Stimulated activated CD4-positive, alpha-beta T cell treated with anti-CD3 and anti-CD28 coated beads, TNF-alpha, amount 100 ng/mL, for 48 hours (primary cell): ENCODE measurements around the gene CCDC116.
A peak's percentile ranks its signal among the peaks of the same experiment; 100 is the strongest.
"Not testable (repeated sequence)": the region's sequence is repeated elsewhere in the genome, so short reads cannot be mapped to it uniquely, and the experiment has no call there.

ENCODE experiments used
- DNase-seq, 3 donors: peaks; one replicate each; pipeline ENCODE4 v3.0.0-alpha.2; 2020; ENCODE audit warnings: low read depth in 3 of 3

Gene CCDC116

DNA sequence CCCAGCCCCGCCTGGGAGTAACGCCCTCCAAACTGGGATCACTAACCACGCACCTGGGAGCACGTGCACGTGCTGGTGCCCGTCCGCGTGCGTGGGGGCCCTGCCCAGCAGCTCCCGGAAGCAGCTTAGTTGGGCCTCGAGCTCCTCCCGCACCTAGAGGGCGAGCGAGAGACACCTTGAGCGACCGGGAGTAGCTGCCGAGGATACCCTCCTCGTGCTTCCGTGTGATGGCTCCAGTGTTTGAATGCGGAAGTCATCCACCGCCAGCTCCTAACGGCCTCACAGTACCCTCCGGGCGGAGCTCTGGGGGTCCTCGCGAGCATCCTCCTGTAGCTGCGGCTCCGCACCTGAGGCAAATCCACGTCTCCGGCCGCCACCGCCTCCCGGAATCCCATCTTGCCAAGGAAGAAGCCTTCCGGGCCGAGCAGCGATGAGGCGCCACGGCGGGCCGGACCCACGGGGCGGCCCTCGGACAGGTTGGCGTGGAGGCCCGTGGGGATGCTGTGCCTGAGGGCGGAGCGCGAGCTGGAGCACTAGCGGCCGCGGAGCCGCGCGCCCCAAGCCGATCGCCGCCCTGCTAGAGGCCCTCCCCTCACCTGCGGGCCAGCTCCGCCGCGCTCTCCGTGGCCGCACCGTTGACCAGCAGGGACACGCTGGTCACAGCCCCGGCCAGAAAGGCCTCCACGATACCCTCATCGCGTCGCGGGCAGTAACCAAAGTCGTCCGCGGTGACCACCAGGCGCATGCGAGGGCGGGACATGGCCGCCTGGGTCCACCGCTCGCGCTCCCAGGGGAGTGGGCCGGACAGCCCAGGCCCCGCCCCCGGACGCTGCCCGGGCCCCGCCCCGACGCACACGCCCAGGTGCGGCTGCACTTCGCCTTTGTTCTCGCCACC lies 3.1 kb upstream of the CCDC116 start, which contains the start of gene YDJC:
YDJC (minus strand) TSS at position 768 of the 895 bp plus-strand sequence; CDS start at position 760, 8 bp downstream.
- DNase-seq = peak; percentile 89 to 98 (median 94)

DNA sequence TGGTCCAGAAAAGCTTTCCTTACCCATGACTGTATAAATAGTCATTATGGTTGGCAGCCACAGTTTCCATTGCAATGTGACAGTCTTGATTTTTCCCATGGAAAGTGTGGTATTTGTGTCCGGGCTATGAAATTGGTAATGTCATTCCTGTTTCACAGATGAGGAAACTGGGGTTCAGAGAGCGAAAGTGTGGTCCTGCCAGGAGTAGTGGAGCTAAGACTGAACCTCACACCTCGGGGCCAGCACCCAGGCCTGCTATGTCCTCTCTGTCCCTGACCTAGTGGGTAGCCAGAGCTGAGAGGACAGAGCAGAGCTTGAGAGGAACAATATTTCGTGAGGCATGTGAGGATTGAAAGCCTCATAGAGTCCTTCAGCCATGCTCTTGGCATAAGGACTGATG lies 1.5 kb upstream of the CCDC116 start:
- no peak for DNase-seq

DNA sequence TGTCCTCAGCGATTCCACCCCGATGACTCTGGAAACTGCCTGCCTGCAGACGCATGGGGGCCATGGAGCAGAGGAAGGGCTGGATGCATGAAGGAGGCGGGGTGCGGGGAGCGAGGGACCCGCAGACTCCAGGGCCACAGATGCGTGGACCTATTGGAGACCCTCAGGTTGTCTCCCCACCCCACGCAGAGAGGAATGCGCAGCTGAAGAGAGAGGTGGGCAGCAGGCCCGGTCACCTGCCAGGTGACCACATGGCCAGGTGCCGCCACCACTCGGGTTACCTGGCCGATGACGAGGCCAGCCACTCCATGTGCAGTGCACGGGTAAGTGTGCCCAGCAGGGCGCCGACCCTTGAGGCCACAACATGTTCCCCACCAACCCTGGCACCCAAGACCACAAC lies 371 bp downstream of the CCDC116 start:
- DNase-seq = no peak

DNA sequence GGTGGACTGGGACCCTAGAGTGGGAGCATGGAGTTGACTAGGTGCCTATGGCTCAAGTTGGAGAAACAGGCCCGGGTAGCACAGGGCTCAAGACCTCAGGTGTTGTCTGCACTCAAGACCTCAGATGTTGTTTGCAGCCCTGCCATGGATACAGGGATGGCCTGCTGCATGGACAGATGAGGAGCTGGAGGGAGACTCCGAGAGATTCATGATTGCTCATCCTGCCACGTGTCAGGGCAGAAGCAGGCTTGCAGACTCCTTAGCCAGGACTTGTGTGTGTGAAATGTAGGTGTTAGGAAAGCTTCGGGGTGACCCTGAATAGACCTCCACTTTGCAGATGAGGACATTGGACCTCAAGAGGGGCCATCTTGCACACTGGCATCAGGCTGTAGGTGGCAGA lies 921 bp downstream of the CCDC116 start:
- DNase-seq = no peak

DNA sequence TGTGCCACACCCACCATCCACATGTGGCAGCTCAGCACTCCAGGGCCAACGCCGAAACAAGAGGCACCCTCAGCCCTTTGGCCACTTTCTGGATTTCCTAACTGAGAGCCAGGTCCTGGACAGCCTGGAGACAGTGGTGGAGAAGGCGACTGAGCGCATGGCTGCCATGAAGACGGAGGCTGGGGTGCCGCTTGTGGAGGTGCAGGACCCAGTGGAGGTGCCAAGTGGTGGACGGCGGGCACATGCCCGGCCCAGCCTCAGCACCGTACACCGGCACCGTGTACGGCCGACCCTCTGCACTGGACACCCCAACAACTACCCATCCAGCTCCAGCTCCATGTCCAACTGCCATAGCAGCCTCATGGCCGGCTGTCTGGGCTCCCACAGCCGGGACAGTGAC lies 1.5 kb downstream of the CCDC116 start:
- DNase-seq = no peak

DNA sequence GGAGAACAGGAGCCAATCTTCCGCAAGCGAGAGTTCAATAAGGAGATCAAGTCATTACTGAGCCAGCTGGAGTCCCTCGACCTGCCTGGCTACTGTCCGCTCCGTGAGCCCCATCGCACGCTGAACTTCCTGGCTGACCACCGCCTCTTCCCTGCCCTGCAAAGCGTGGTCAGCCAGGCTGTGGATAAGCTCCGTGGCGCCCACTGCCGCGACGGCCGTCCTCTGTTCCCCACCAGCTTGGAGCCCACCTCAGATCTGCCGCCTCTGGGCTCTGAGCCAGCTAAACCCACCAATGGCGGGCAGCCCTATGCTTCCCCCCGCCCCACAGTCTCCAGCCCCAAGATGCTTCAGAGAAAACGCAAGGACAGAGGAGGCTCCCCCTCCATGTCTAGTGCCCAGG lies 2.3 kb downstream of the CCDC116 start:
- DNase-seq = no peak

DNA sequence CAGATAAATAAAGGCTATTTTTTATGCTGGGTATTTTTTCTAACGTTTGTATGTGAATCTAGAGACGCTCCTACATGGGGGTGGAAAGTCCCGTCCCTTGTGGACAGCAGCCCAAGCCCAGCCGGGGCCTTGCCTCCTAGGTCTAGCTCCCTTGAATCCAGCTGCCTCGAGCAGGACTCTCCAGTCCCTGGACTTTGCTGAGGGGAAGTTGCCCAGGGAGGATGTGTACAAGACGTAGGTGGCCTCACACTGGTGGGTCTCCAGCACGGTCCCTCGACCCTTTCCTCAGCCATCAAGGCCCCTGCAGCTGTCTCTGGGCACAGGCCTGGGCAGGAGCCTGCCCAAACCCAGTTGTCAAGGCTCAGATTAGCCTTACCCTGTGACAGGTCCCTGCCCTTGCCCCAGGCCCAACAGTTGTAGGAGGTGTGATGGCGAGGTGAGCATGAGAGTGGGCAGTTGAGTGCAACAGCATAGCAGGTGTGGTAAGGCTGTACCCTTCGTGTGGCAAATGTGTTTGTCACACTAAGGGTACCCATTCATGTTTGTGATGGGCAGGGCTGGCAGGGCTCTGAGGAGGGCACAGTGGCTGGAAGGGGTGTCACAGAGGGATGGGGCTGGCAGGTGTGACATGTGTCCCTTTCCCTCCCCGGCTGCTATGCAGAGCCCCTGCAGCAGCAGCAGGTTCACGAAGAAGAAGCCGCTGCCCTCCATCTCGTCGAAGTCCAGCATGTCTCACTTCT lies 3.4 kb downstream of the CCDC116 start:
- no peak for DNase-seq

DNA sequence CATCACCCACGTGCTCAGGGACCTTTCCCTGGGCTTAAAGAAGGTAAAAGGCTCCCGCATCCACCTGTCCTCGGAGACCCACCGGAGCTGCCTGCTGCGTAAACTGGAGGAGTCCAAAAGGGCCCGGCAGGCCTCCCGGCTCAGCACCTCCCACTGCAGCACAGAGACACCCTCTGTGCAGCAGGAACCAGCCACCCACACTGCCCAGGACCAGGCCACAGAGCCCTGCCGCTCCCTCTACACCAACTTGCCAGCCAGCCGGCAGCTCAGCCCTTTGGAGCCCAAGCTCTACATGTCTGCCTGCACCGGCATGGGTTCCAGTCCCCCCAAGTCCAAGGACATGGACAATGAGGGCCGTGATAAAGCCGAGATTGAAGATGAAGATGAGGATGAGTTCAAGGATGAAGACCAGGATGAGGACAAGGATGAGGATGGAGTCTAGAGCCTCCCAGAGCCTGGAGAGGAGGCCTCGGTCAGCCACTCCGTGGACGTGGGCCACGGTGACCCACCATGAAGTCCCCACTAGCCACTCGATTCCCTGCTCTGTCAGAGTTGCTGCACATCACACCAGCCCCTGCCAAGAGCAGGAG lies 4.2 kb downstream of the CCDC116 start:
- no peak for DNase-seq

DNA sequence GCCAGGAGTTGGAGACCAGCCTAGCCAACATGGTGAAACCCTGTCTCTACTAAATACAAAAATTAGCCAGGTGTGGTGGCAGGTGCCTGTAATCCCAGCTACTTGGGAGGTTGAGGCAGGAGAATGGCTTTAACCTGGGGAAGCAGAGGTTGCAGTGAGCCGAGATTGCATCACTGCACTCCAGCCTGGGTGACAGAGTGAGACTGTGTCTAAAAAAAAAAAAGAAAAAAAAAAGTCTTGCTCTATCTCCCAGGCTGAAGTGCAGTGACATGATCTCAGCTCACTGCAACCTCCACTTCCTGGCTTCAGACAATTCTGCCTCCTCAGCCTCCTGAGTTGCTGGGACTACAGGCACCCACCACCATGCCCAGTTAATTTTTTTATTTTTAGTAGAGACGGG lies 4.9 kb downstream of the CCDC116 start:
- not testable (repeated sequence) for DNase-seq

DNA sequence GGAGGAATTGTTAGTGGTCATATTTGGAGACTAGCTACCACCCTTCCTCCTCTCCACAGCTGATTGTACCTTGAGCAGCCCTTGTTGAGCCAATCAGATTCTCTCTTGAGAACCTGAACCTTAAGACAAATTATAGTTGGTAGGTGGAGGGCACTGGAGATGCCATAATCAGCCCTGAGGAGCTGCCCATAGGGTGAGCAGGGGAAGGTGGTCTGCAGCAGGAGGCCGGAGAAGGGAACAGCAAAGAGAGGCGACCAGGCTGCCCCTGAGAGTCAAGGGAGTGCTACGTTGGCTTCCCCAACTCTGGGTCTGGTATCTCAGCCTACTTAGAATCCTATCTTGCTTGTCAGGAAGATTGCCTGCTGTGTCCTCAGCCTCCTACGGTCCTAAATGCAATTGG lies 6.8 kb downstream of the CCDC116 start:
- DNase-seq = no peak

DNA sequence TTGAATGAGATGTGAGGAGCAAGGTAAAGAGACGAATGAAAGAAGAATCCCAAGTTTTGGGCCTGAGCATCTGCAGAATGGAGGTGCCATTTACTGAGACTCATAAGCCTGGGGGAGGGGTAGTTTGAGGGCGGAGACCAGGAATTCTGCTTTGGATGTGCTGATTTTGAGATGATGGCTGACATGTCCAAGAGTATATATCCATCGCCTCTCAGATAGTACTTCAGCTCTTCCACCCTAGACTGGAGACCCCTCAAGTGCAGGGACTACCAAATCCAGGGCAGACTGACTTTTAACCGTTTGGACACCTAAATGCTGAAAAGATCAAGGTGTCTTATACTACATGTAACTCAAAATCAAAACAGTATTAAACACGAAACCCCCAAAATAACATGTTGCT lies 8.2 kb downstream of the CCDC116 start:
- no peak for DNase-seq

DNA sequence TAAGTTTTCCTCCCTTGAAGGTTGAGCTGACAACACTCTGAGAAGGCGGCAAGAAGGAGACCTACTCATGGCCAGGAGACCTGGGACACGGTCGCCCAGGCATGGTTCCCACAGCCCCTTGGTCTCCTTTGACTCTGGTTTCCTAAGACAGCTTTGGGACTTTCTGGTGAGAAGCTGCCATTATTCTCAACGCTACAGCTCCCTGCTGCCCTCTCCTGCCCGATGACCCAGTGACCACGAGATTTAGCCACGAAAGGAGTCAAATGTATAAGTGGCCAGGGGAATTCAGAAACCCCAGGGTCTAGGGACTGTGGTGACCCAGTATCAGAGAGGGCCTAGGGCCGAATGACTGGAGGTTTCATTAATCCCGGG lies 8.8 kb downstream of the CCDC116 start:
- no peak for DNase-seq

DNA sequence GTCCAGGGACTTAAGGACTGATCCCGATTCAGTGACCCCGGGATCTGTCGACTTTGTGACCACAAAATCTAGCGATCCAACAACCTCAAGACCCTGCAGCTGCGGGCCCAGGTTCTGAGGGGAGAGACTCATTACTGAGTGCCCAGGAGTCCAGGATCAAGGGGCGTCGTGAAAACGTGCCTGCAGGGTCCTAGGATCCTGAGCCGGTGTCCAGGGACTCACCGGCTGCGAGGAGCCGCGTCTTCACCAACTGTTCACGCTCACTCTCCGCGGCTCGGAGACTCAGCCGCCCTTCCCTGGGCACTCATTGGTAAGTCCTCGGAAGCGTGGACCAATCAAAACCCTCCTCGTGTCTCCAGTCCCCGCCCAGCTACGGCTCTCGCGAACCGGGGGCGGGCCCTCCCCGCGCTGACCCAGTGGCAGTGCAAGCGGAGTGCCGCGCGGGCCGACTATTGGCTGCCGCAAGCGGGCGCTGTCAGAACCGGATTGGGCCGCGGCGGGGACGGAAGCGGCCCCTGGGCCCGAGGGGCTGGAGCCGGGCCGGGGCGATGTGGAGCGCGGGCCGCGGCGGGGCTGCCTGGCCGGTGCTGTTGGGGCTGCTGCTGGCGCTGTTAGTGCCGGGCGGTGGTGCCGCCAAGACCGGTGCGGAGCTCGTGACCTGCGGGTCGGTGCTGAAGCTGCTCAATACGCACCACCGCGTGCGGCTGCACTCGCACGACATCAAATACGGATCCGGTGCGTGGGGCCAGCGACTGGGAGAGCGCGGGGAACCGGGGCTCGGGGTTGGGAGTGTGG lies 9.4 kb downstream of the CCDC116 start, which contains the start of gene SDF2L1:
SDF2L1 (plus strand) TSS at position 514 of the 795 bp plus-strand sequence; CDS start at position 549, 35 bp downstream.
- DNase-seq = peak; percentile 93 to 97 (median 95)

DNA sequence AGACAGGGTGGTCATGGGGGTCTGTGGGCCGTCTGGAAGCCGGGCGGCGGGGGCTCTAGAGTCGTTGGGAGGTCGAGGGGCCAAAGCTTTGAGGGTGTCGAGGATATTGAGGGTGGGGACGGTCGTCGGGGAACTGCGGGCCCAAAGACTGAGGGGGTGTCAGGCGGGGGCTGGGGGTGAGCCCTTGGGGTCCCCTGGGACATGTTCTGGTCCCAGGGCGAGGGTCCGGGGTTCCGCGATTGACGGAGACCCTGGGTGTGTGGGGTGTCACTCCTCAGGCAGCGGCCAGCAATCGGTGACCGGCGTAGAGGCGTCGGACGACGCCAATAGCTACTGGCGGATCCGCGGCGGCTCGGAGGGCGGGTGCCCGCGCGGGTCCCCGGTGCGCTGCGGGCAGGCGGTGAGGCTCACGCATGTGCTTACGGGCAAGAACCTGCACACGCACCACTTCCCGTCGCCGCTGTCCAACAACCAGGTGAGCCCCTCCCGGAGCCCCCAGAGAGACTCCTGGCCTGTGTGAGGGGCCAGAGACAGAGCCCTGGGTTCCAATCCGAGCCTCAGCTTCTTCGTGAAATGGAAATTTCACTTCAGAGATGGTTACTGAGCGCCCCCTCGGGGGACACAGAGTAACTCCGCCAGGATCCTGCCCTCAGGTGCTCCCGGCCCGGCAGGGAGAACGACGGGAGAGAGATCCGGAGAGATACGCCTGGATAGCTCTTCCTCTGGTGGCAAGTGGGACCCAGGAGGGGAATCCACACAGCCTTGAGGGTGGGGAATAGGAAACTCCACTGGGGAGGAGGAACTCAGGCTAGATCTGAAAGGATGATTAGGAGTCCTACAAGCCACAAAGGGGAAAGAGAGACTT lies 10.3 kb downstream of the CCDC116 start:
- DNase-seq = peak in 2 of 3 donors; percentile 43 to 63

DNA sequence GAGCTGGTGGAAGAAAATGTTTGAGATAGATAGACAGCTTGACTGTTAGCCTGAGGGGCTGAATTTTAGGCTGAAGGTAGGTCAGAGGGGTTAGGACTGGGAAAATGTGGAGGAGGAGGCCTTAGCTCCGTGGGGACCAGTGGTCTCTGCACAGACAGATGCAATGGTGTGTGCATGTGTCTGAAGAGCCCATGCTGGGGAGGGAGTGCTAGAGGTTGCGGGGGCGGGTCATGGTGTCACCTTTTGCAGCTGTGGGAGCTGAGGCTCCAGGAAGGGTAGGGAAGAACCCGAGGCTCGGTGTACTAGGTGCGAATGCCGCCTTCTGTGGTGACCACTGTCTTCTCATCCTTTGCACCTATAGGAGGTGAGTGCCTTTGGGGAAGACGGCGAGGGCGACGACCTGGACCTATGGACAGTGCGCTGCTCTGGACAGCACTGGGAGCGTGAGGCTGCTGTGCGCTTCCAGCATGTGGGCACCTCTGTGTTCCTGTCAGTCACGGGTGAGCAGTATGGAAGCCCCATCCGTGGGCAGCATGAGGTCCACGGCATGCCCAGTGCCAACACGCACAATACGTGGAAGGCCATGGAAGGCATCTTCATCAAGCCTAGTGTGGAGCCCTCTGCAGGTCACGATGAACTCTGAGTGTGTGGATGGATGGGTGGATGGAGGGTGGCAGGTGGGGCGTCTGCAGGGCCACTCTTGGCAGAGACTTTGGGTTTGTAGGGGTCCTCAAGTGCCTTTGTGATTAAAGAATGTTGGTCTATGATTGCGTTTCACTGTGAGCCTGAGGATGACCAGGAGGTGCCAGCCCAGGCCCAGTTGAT lies 11.2 kb downstream of the CCDC116 start:
- DNase-seq = no peak

DNA sequence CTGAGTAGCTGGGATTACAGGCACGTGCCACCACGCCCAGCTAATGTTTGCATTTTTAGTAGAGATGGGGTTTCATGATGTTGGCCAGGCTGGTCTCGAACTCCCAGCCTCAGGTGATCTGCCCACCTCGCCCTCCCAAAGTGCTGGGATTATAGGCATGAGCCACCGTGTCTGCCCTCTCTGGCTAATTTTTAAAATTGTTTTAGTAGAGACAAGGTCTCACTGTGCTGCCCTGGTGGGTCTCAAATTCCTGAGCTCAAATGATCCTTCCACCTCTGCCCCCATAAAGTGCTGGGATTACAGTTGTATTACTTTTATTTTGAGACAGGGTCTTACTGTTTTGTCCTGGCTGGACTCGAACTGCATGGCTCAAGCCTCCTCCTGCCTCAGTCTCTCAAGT lies 13.0 kb downstream of the CCDC116 start:
- DNase-seq = not testable (repeated sequence)

DNA sequence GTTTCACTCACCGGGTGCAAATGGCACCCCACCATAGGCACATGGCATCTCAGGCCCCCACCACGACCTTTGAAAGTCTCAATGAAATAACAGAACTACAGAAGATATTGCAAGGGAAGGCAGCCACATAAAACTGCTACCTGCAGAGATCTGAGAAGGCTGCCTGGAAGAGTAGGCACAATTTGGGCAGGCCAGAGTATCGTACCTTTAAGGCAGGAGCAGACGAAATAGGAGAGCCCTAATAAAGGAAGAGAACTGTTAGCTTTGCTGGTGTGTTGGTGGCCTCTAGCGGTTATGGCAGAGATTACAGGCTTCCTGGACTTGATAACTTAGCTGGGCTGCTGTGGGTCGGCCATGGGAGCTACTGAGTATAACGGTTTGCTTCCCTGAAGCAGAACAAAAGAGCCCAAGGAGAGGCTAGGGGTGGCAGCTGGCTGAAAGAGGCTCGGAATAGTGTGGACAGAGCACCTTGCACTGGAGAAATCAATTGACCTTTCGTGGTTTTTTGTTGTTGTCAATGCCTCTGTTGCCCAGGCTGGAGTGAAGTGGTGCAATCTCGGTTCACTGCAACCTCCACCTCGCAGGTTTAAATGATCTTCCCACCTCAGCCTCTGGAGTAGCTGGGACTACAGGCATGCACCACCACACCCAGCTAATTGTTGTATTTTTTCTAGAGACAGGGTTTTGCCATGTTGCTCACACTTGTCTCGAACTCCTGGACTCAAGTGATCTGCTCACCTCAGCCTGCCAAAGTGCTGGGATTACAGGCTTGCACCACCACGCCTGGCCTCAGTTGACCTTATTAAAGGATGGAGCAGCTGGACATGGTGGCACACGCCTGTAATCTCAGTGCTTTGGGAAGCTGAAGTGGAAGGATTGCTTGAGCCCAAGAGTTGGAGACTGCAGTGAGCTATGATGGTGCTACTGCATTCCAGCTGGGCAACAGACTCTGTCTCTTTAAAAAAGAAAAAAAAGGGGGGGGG lies 14.3 kb downstream of the CCDC116 start:
- DNase-seq = peak in 2 of 3 donors; percentile 60 to 63

DNA sequence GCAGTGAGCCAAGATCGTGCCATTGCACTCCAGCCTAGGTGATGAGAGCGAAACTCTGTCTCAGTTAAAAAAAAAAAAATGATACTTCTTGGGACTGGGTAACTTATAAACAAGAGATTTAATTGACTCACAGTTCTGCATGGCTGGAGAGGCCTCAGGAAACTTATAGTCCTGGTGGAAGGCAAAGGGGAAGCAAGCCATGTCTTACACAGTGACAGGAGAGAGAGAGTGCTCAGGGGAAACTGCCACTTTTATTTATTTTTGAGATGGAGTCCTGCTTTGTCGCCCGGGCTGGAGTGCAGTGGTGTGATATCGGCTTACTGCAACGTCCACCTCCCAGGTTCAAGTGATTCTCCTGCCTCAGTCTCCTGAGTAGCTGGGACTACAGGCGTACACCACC lies 17.7 kb downstream of the CCDC116 start:
- DNase-seq = no peak
